A549 (cell line): ENCODE measurements around the gene ESPNL. TPM values are rescaled to one million over a fixed set of nuclear protein-coding genes. Genes with fewer than 3 reads are reported as not detected.

Experiments used
- ATAC-seq, 2 experiments: fragments of 200-7000 bp in 1 of 2; fragments of >200 bp in 1 of 2; cut with Nextera tagmentation in 1 of 2; cut with Tn5 transposase in 1 of 2; 3 replicates each; pipeline versions ENCODE4 v1.8.0 to v1.9.1; 2018 to 2020; ENCODE audit warnings: mild to moderate bottlenecking in 1 of 2, moderate library complexity in 1 of 2
- CTCF ChIA-PET: fragments of 300-600 bp; sonication (Branson Sonifier 250); formaldehyde crosslinking; extraction: SDS; loops from one replicate; lab custom pipeline; 2021; ENCODE audit warnings: antibody characterized with exemption, inconsistent platforms; lab: Yijun Ruan, JAX
- POLR2A ChIA-PET: fragments of 350-600 bp; formaldehyde crosslinking; extraction: SDS; loops from one replicate; lab custom pipeline; 2021; ENCODE audit warnings: antibody characterized with exemption, inconsistent platforms; lab: Yijun Ruan, JAX
- DNase-seq, 2 experiments: peaks; one replicate each; pipeline versions ENCODE4 v3.0.0 to v3.0.0-alpha.2; 2011 to 2016; ENCODE audit warnings: low read depth in 1 of 2, low spot score in 1 of 2
- FAIRE-seq: peaks from 2 replicates; lab custom pipeline; 2011; peaks lifted over from hg19 to GRCh38; lab: Jason Lieb, UNC
- H3K27ac ChIP-seq, 2 experiments: fragments of >200 bp; sonication (Bioruptor Twin); formaldehyde crosslinking; 3 replicates each; pipeline ENCODE4 v1.5.1; 2016 to 2017
- H3K4me1 ChIP-seq: fragments of >200 bp; sonication (Bioruptor Twin); formaldehyde crosslinking; 3 replicates; pipeline ENCODE4 v1.6.1; 2016
- H3K4me2 ChIP-seq: fragments of >200 bp; sonication (Bioruptor Twin); formaldehyde crosslinking; 3 replicates; pipeline ENCODE4 v1.6.1; 2016
- H3K4me3 ChIP-seq: fragments of >200 bp; sonication (Bioruptor Twin); formaldehyde crosslinking; 3 replicates; pipeline ENCODE4 v1.5.1; 2016
- H3K9me3 ChIP-seq: fragments of >200 bp; sonication (Bioruptor Twin); formaldehyde crosslinking; 3 replicates; pipeline ENCODE4 v1.6.1; 2016
- BCL3 ChIP-seq: fragments of >200 bp; sonication (Bioruptor Twin); formaldehyde crosslinking; IDR thresholded peaks from 3 replicates; pipeline ENCODE4 v1.6.1; 2016
- CBX8 ChIP-seq: fragments of 200-600 bp; sonication (generic); IDR thresholded peaks from 2 replicates; pipeline ENCODE4 v1.6.1; 2016
- CEBPB ChIP-seq, 2 experiments: fragments of >200 bp in 1 of 2; sonication (Bioruptor Twin) in 1 of 2; formaldehyde crosslinking in 1 of 2; IDR thresholded peaks; 2 replicates each; pipeline ENCODE4 v1.6.1; 2012 to 2016
- EHMT2 ChIP-seq: fragments of 200-600 bp; sonication (generic); IDR thresholded peaks from 2 replicates; pipeline ENCODE4 v1.6.1; 2016; ENCODE audit warnings: antibody characterized with exemption, low read depth, mild to moderate bottlenecking, moderate library complexity
- ELK1 ChIP-seq: fragments of 150-350 bp; IDR thresholded peaks from 2 replicates; pipeline ENCODE4 v1.6.1; 2014; ENCODE audit warnings: low read depth, mild to moderate bottlenecking, low read length
- EP300 ChIP-seq, 2 experiments: fragments of >200 bp; sonication (Bioruptor Twin); formaldehyde crosslinking; IDR thresholded peaks; 2 replicates in 1 of 2; 3 replicates in 1 of 2; pipeline ENCODE4 v1.6.1; 2016 to 2017
- ESRRA ChIP-seq: fragments of 150-350 bp; IDR thresholded peaks from 2 replicates; pipeline ENCODE4 v1.6.1; 2014; ENCODE audit warnings: mild to moderate bottlenecking, low read length, borderline replicate concordance
- FOSL2 ChIP-seq, 2 experiments: fragments of 450-650 bp in 1 of 2; fragments of >200 bp in 1 of 2; sonication (Bioruptor Twin) in 1 of 2; formaldehyde crosslinking; IDR thresholded peaks; 2 replicates each; pipeline versions ENCODE4 v1.5.0 to v1.6.1; 2016 to 2020; ENCODE audit warnings: mild to moderate bottlenecking in 1 of 2, moderate library complexity in 1 of 2
- FOXS1 ChIP-seq: fragments of 250-450 bp; sonication (Bioruptor Pico); IDR thresholded peaks from 2 replicates; pipeline ENCODE4 v1.5.0; 2020; ENCODE audit warnings: mild to moderate bottlenecking, moderate library complexity
- HEYL ChIP-seq: fragments of 250-450 bp; sonication (Bioruptor Pico); IDR thresholded peaks from 2 replicates; pipeline ENCODE4 v1.8.0; 2021; ENCODE audit warnings: mild to moderate bottlenecking, moderate library complexity
- HOXA7 ChIP-seq: fragments of 250-450 bp; sonication (Bioruptor Pico); IDR thresholded peaks from 2 replicates; pipeline ENCODE4 v1.5.0; 2020; ENCODE audit warnings: mild to moderate bottlenecking, moderate library complexity
- HOXB5 ChIP-seq: fragments of 250-450 bp; sonication (Bioruptor Pico); IDR thresholded peaks from 2 replicates; pipeline ENCODE4 v1.5.0; 2020; ENCODE audit warnings: mild to moderate bottlenecking, moderate library complexity
- NR3C1 ChIP-seq: fragments of >200 bp; sonication (Bioruptor Twin); formaldehyde crosslinking; IDR thresholded peaks from 3 replicates; pipeline ENCODE4 v1.6.1; 2017
- REST ChIP-seq: fragments of 200-600 bp; sonication (generic); IDR thresholded peaks from 2 replicates; pipeline ENCODE4 v1.6.1; 2016; ENCODE audit warnings: antibody characterized with exemption, mild to moderate bottlenecking, moderate library complexity
- RFX5 ChIP-seq: fragments of 450-650 bp; IDR thresholded peaks from 2 replicates; pipeline ENCODE4 v1.7.1; 2014; ENCODE audit warnings: antibody characterized with exemption, mild to moderate bottlenecking, moderate library complexity
- RNF2 ChIP-seq: fragments of 200-600 bp; sonication (generic); IDR thresholded peaks from 2 replicates; pipeline ENCODE4 v1.6.1; 2016; ENCODE audit warnings: low read depth, mild to moderate bottlenecking, antibody characterized with exemption, moderate library complexity, borderline replicate concordance
- WGBS: methylation state at CpG from one replicate; pipeline ENCODE4 v1.1.6; 2017; ENCODE audit errors: missing lambda C conversion rate; 5-methylcytosine and 5-hydroxymethylcytosine counted together
- polyA plus RNA-seq, 4 experiments: library from polyadenylated mRNA; depleted of rRNA in 3 of 4; stranded (reverse); fragments of >200 nt; fragmentation: RNase III in 1 of 4; extraction: RNeasy Plus Mini Kit Qiagen cat#74134 plus additional on column Dnase treatment in 1 of 4; gene quantifications; 2 replicates in 3 of 4; 3 replicates in 1 of 4; pipeline ENCODE4 v1.2.3, GENCODE V29; 2011 to 2017
- TF ChIP-seq, protein P1 (sequence below): fragments of 250-450 bp; sonication (Bioruptor Pico); IDR thresholded peaks from 2 replicates; pipeline ENCODE4 v1.5.0; 2020; ENCODE audit warnings: low read depth, mild to moderate bottlenecking, moderate library complexity
- TF ChIP-seq, protein P2 (sequence below): fragments of 450-650 bp; IDR thresholded peaks from 2 replicates; pipeline ENCODE4 v1.6.1; 2014; ENCODE audit warnings: antibody characterized with exemption
- TF ChIP-seq, protein P3 (sequence below): fragments of 250-450 bp; sonication (Bioruptor Pico); IDR thresholded peaks from 2 replicates; pipeline ENCODE4 v1.5.0; 2021; ENCODE audit warnings: mild to moderate bottlenecking, moderate library complexity, borderline replicate concordance

ESPNL gene
- polyA plus RNA-seq, 2 of the 4 experiments (the other 2 are of a cell fraction): 0.04 to 0.22 TPM

DNA sequence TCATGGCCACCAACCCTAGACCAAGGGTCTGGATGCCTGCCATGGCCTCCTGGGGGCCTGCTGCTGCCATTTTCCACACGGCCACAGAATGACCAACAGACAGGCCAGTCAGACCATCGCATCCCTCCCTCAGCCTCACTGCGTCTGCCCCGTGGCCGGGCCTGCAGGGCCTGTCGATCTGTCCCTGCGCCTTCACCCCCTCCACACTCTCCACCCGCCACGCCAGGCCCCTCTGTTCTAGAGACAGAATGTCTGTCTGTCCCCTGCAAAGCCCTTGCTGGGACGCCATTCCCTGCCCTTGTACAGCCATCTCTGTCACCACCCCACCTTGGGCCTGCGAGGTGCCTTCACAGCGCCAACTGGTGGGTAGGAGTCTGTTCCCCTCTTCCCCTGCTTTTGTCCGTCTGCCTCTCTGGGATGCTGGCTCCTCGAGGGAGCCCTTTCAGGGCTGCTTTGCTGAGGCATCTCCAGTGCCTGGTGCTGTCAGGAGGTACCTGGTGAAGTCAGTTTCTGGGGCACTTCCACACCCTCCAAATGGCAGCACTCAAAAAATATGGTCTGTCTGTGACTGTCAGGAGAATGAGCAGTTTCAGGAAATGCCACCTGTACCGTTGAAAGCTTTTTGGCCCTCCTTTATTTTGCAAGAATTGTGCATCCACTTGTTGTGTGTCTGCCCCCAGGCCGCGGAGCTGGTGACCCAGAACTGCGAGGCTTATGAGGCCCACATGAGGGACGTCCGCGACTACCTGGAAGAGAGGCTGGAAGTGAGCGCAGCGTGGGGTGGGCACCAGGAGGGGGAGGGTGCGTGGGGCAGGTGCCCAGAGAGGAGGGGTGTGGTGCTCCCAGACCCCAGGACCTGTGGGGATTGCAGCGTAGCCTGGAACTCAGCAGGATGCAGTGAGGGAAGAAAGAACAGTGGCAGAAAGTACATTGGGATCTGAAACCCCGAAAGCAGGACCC, 6.7 kb upstream of the ESPNL start:
- Histone ChIP-seq H3K9me3 (no peaks in the 10 kb centered on the region), H3K4me1 (no peaks in the 10 kb centered on the region), H3K27ac (no peak overlapping the region), H3K4me3 (no peak overlapping the region), H3K4me2 (no peak overlapping the region)
- ATAC-seq (no peak), FAIRE-seq (no peak), DNase-seq (no peak)
- 90% methylated on average over 25 of the region's 26 CpGs for WGBS
- no peak for TF ChIP-seq NR3C1
- no peak for TF ChIP-seq FOSL2 (IDR thresholded peaks at IDR 0.05)
- TF ChIP-seq FOSL2 (CRISPR knock-in tag; IDR thresholded peaks at IDR 0.05): no peak
- TF ChIP-seq RNF2: no peak
- POLR2A ChIA-PET: no interaction called here
- CTCF ChIA-PET: no interaction called here

DNA sequence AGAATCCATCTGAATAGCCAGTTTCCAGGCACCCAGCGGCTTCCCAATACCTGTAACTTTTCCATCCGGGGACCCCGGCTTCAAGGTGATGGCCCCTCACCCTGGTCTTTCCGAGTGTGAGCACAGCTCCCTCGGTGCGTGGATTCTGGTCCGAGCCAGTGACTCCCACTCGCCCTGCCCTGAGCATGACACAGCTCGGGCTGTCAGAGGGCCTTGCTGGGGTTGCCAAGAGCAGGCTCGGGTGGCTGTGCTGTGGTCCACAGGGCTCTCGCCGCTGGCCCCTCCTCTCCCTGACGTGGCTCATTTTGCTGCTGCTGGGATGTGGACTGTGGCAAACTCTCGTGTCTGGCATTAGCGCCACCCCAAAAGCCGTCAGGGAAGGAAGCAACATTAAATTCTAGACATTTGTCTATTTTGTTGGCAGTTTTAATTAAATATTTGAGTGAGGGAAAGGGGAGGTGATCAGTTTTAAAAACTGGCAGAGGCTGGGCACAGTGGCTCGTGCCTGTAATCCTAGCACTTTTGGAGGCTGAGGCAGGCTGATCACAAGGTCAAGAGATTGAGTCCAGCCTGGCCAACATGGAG, 5.6 kb upstream of the ESPNL start:
- FAIRE-seq (no peak), DNase-seq (no peak), ATAC-seq (no peak)
- no peak overlapping the region for H3K4me3 ChIP-seq
- H3K4me2 ChIP-seq: no peak overlapping the region
- POLR2A ChIA-PET: no interaction called here
- WGBS: 93% methylated on average over 17 of the region's 17 CpGs
- CTCF ChIA-PET: no interaction called here
- H3K27ac ChIP-seq: no peak overlapping the region
- TF ChIP-seq, protein P1, sequence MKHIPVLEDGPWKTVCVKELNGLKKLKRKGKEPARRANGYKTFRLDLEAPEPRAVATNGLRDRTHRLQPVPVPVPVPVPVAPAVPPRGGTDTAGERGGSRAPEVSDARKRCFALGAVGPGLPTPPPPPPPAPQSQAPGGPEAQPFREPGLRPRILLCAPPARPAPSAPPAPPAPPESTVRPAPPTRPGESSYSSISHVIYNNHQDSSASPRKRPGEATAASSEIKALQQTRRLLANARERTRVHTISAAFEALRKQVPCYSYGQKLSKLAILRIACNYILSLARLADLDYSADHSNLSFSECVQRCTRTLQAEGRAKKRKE (CRISPR knock-in tag): no peak
- TF ChIP-seq ELK1 (no peak), EHMT2 (no peak)
- no peaks in the 10 kb centered on the region for H3K4me1 ChIP-seq
- H3K9me3 ChIP-seq: no peaks in the 10 kb centered on the region

DNA sequence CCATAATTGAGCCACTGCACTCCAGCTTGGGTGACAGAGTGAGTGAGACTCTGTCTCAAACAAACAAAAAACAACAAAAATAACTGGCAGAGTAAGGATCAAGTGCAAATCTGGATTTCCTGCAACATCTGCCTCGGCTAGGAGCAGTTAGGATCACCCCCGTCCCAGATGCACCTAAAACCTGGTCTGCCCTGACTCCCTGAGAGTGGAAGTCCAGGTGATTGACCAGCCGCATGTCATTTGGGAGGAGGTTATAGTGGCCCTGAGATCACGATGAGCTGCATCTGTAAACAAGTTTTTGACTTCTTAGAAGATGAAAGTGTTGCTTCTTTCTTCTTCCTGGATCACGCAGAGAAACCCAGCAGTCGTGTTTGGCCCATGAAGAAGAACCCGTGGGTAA, 5.0 kb upstream of the ESPNL start:
- no peaks in the 10 kb centered on the region for H3K9me3 ChIP-seq
- H3K4me2 ChIP-seq: no peak overlapping the region
- ChIA-PET CTCF (interaction anchor here (1.2 kb wide), 1 partner anchor 16 kb away, joined by 3 read pairs; no protein-coding TSS in a partner anchor), POLR2A (no interaction called here)
- no peak for ATAC-seq
- H3K4me3 ChIP-seq: no peak overlapping the region
- no peak overlapping the region for H3K27ac ChIP-seq
- FAIRE-seq: no peak
- H3K4me1 ChIP-seq: no peaks in the 10 kb centered on the region
- no peak for DNase-seq
- 83% methylated on average over 7 of the region's 7 CpGs for WGBS
- TF ChIP-seq, protein P2, sequence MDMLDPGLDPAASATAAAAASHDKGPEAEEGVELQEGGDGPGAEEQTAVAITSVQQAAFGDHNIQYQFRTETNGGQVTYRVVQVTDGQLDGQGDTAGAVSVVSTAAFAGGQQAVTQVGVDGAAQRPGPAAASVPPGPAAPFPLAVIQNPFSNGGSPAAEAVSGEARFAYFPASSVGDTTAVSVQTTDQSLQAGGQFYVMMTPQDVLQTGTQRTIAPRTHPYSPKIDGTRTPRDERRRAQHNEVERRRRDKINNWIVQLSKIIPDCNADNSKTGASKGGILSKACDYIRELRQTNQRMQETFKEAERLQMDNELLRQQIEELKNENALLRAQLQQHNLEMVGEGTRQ: no peak
- TF ChIP-seq EP300 (IDR thresholded peaks at IDR 0.05): no peak
- TF ChIP-seq, protein P3, sequence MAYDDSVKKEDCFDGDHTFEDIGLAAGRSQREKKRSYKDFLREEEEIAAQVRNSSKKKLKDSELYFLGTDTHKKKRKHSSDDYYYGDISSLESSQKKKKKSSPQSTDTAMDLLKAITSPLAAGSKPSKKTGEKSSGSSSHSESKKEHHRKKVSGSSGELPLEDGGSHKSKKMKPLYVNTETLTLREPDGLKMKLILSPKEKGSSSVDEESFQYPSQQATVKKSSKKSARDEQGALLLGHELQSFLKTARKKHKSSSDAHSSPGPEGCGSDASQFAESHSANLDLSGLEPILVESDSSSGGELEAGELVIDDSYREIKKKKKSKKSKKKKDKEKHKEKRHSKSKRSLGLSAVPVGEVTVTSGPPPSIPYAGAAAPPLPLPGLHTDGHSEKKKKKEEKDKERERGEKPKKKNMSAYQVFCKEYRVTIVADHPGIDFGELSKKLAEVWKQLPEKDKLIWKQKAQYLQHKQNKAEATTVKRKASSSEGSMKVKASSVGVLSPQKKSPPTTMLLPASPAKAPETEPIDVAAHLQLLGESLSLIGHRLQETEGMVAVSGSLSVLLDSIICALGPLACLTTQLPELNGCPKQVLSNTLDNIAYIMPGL: no peak
- TF ChIP-seq BCL3: no peak
- no peak for TF ChIP-seq FOXS1
- no peak for TF ChIP-seq REST
- no peak for TF ChIP-seq ESRRA
- TF ChIP-seq HOXA7 (CRISPR knock-in tag): no peak
- TF ChIP-seq CEBPB (IDR thresholded peaks at IDR 0.05): no peak
- no peak for TF ChIP-seq HEYL (CRISPR knock-in tag)
- no peak for TF ChIP-seq CBX8
- TF ChIP-seq RFX5: no peak
- TF ChIP-seq ELK1: no peak
- no peak for TF ChIP-seq HOXB5
